Liver (tissue), 9 donors: ENCODE results near the gene HBD. TPM values are rescaled to one million over a fixed set of nuclear protein-coding genes. Genes with fewer than 3 reads are reported as not detected.

ENCODE experiments used
- DNase-seq: peaks from one replicate; pipeline ENCODE4 v3.0.0-alpha.2; 2017; ENCODE audit warnings: low spot score
- H3K27ac ChIP-seq, 2 donors: one replicate each; pipeline ENCODE4 v1.7.0; 2013; ENCODE audit warnings: inconsistent platforms in 2 of 2, low read length in 2 of 2, control low read depth in 1 of 2, low read depth in 1 of 2, mild to moderate bottlenecking in 1 of 2
- H3K27me3 ChIP-seq, 4 donors: one replicate each; pipeline versions ENCODE4 v1.6.1 to v1.7.0; 2013; ENCODE audit warnings: low read length in 3 of 4, inconsistent platforms in 1 of 4, mild to moderate bottlenecking in 1 of 4, moderate library complexity in 1 of 4; ENCODE audit not compliant: control insufficient read depth in 4 of 4, insufficient read depth in 4 of 4
- H3K36me3 ChIP-seq, 4 donors: one replicate each; pipeline versions ENCODE4 v1.6.1 to v1.7.0; 2013; ENCODE audit warnings: low read length in 3 of 4, mild to moderate bottlenecking in 3 of 4, low read depth in 1 of 4, moderate library complexity in 1 of 4; ENCODE audit not compliant: control insufficient read depth in 4 of 4, insufficient read depth in 3 of 4
- H3K4me1 ChIP-seq, 4 donors: one replicate each; pipeline versions ENCODE4 v1.6.1 to v1.7.0; 2013; ENCODE audit warnings: low read length in 3 of 4, mild to moderate bottlenecking in 3 of 4, moderate library complexity in 1 of 4; ENCODE audit not compliant: control insufficient read depth in 4 of 4, insufficient read depth in 4 of 4
- H3K4me3 ChIP-seq, 3 donors: one replicate each; pipeline versions ENCODE4 v1.6.1 to v1.7.0; 2013; ENCODE audit warnings: low read length in 3 of 3, control low read depth in 1 of 3, low read depth in 1 of 3, mild to moderate bottlenecking in 1 of 3
- H3K9ac ChIP-seq, 2 donors: one replicate each; pipeline ENCODE4 v1.7.0; 2013; ENCODE audit warnings: low read length in 2 of 2, mild to moderate bottlenecking in 2 of 2, moderate library complexity in 2 of 2, control low read depth in 1 of 2, low read depth in 1 of 2
- H3K9me3 ChIP-seq, 4 donors: one replicate each; pipeline versions ENCODE4 v1.6.1 to v1.7.0; 2013; ENCODE audit warnings: low read length in 3 of 4; ENCODE audit not compliant: control insufficient read depth in 4 of 4
- ATF3 ChIP-seq: IDR thresholded peaks from 2 replicates; pipeline ENCODE4 v1.6.1; 2016; ENCODE audit warnings: antibody characterized with exemption
- CTCF ChIP-seq: fragments of 150-350 bp; IDR thresholded peaks from 2 replicates; pipeline ENCODE4 v1.5.1; 2017; ENCODE audit warnings: improper control_type of control experiment, low read depth, low read length; ENCODE audit not compliant: missing input control
- FOXA1 ChIP-seq: IDR thresholded peaks from 2 replicates; pipeline ENCODE4 v1.6.1; 2016; ENCODE audit warnings: antibody characterized with exemption
- FOXA2 ChIP-seq: IDR thresholded peaks from 2 replicates; pipeline ENCODE4 v1.6.1; 2016; ENCODE audit warnings: antibody characterized with exemption
- GABPA ChIP-seq, 2 donors: IDR thresholded peaks in 1 of 2; conservative IDR thresholded peaks in 1 of 2; 2 replicates each; pipeline ENCODE4 v1.6.1; 2016; ENCODE audit warnings: antibody characterized with exemption in 2 of 2, mild to moderate bottlenecking in 1 of 2, moderate library complexity in 1 of 2
- HNF4A ChIP-seq, 2 donors: conservative IDR thresholded peaks; 2 replicates each; pipeline ENCODE4 v1.6.1; 2016; ENCODE audit warnings: antibody characterized with exemption in 2 of 2, mild to moderate bottlenecking in 2 of 2
- HNF4G ChIP-seq: IDR thresholded peaks from 2 replicates; pipeline ENCODE4 v1.6.1; 2016; ENCODE audit warnings: antibody characterized with exemption
- MAX ChIP-seq: IDR thresholded peaks from 2 replicates; pipeline ENCODE4 v1.6.1; 2016; ENCODE audit warnings: antibody characterized with exemption
- NR2F2 ChIP-seq: IDR thresholded peaks from 2 replicates; pipeline ENCODE4 v1.6.1; 2016; ENCODE audit warnings: antibody characterized with exemption
- RAD21 ChIP-seq, 2 donors: IDR thresholded peaks; 2 replicates each; pipeline ENCODE4 v1.6.1; 2016; ENCODE audit warnings: antibody characterized with exemption in 2 of 2, mild to moderate bottlenecking in 2 of 2
- RXRA ChIP-seq, 2 donors: IDR thresholded peaks; 2 replicates each; pipeline ENCODE4 v1.6.1; 2017 to 2018; ENCODE audit warnings: antibody characterized with exemption in 2 of 2, mild to moderate bottlenecking in 1 of 2
- SP1 ChIP-seq: IDR thresholded peaks from 2 replicates; pipeline ENCODE4 v1.6.1; 2018; ENCODE audit warnings: antibody characterized with exemption, mild to moderate bottlenecking
- TAF1 ChIP-seq: conservative IDR thresholded peaks from 2 replicates; pipeline ENCODE4 v1.6.1; 2016; ENCODE audit warnings: antibody characterized with exemption, mild to moderate bottlenecking
- YY1 ChIP-seq: IDR thresholded peaks from 2 replicates; pipeline ENCODE4 v1.6.1; 2016; ENCODE audit warnings: antibody characterized with exemption, mild to moderate bottlenecking
- WGBS: extraction: QIAGEN DNeasy Blood & Tissue Kit; methylation state at CpG from one replicate; pipeline ENCODE4 v1.1.7; 2013; 5-methylcytosine and 5-hydroxymethylcytosine counted together
- polyA plus RNA-seq, 2 donors: library from polyadenylated mRNA; stranded (reverse) in 1 of 2; unstranded in 1 of 2; fragments of 200-250 nt in 1 of 2; fragments of >200 nt in 1 of 2; fragmentation: Nextera tagmentation in 1 of 2; extraction: Ambion mirVana in 1 of 2; gene quantifications; one replicate each; pipeline versions ENCODE4 v1.2.1 to v1.2.3, GENCODE V29; 2013 to 2015
- total RNA-seq, 2 donors: library from RNA; depleted of rRNA; stranded (reverse); fragments of >200 nt; gene quantifications; one replicate each; pipeline ENCODE4 v1.2.3, GENCODE V29; 2014
- TF ChIP-seq, protein P1 (sequence below): IDR thresholded peaks from 2 replicates; pipeline ENCODE4 v1.6.1; 2016; ENCODE audit warnings: antibody characterized with exemption
- TF ChIP-seq, protein P2 (sequence below): IDR thresholded peaks from 2 replicates; pipeline ENCODE4 v1.6.1; 2016; ENCODE audit warnings: antibody characterized with exemption, mild to moderate bottlenecking
- donor health status: healthy.
- donor health status: healthy.
- donor health status: healthy.
- donor health status: healthy.
- donor health status: healthy.

Gene HBD
- total and polyA plus RNA-seq, 4 donors: 0.72 to 6.0 TPM; not detected in 2

DNA sequence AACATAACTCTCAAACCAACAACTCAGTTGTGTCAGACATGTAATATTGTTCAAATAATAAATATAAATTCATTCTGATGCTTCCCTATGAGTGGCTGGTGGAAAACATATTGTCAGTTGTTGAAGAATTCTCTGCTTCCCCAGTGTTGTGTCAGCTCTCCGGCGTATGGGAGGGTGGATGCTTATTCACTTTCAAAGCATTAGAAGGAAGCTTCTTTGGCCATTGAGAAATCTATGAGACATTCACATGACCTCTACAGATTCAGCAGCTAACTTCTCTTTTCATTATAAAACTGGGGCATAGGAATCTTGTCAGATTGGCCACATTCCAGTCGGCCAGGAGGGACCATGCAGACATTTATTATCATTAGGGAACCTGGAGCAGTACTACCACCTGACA lies 36.7 kb downstream of the HBD start:
- TF ChIP-seq GABPA (IDR thresholded peaks at IDR 0.05 in 1 of 2, conservative IDR thresholded peaks at IDR 0.05 in 1 of 2) (no peak), ATF3 (no peak), RXRA (IDR thresholded peaks at IDR 0.05) (no peak), NR2F2 (no peak)
- Histone ChIP-seq H3K27ac (no peak overlapping the region), H3K36me3 (no peaks in the 10 kb centered on the region), H3K4me3 (no peak overlapping the region), H3K4me1 (no peaks in the 10 kb centered on the region), H3K9ac (no peak overlapping the region), H3K27me3 (peaks cover 0 to 5% (median 0%) of the 10 kb centered on the region in 4 donors), H3K9me3 (peaks cover 0 to 2% (median 0%) of the 10 kb centered on the region in 4 donors)
- WGBS: 74% methylated on average over 3 of the region's 3 CpGs
- no peak for DNase-seq

GRCh38 chr11:5196731-5197130 lies 37.6 kb downstream of the HBD start:
- DNase-seq: no peak
- 74% methylated on average over 3 of the region's 3 CpGs for WGBS
- H3K36me3 ChIP-seq: no peaks in the 10 kb centered on the region
- H3K9me3 ChIP-seq: peaks cover 0 to 2% (median 0%) of the 10 kb centered on the region in 4 donors
- H3K27me3 ChIP-seq: peaks cover 0 to 5% (median 0%) of the 10 kb centered on the region in 4 donors
- no peak overlapping the region for H3K9ac ChIP-seq
- no peak overlapping the region for H3K27ac ChIP-seq
- H3K4me1 ChIP-seq: no peaks in the 10 kb centered on the region
- TF ChIP-seq NR2F2: no peak
- TF ChIP-seq GABPA (IDR thresholded peaks at IDR 0.05 in 1 of 2, conservative IDR thresholded peaks at IDR 0.05 in 1 of 2): no peak
- no peak overlapping the region for H3K4me3 ChIP-seq

GRCh38 chr11:5196067-5196466 lies 38.2 kb downstream of the HBD start:
- Histone ChIP-seq H3K9ac (no peak overlapping the region), H3K4me1 (no peaks in the 10 kb centered on the region), H3K27ac (no peak overlapping the region), H3K9me3 (peaks cover 0 to 2% (median 0%) of the 10 kb centered on the region in 4 donors), H3K36me3 (no peaks in the 10 kb centered on the region), H3K4me3 (no peak overlapping the region), H3K27me3 (peaks cover 0 to 5% (median 0%) of the 10 kb centered on the region in 4 donors)
- no peak for TF ChIP-seq HNF4A (conservative IDR thresholded peaks at IDR 0.05)
- TF ChIP-seq SP1: no peak
- TF ChIP-seq, protein P1, sequence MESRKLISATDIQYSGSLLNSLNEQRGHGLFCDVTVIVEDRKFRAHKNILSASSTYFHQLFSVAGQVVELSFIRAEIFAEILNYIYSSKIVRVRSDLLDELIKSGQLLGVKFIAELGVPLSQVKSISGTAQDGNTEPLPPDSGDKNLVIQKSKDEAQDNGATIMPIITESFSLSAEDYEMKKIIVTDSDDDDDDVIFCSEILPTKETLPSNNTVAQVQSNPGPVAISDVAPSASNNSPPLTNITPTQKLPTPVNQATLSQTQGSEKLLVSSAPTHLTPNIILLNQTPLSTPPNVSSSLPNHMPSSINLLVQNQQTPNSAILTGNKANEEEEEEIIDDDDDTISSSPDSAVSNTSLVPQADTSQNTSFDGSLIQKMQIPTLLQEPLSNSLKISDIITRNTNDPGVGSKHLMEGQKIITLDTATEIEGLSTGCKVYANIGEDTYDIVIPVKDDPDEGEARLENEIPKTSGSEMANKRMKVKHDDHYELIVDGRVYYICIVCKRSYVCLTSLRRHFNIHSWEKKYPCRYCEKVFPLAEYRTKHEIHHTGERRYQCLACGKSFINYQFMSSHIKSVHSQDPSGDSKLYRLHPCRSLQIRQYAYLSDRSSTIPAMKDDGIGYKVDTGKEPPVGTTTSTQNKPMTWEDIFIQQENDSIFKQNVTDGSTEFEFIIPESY: no peak
- TF ChIP-seq RAD21 (IDR thresholded peaks at IDR 0.05): no peak
- TF ChIP-seq HNF4G: no peak
- no peak for TF ChIP-seq GABPA (IDR thresholded peaks at IDR 0.05 in 1 of 2, conservative IDR thresholded peaks at IDR 0.05 in 1 of 2)
- TF ChIP-seq NR2F2: no peak
- WGBS: 72% methylated on average over 5 of the region's 5 CpGs
- DNase-seq: no peak

GRCh38 chr11:5192738-5193137 lies 41.5 kb downstream of the HBD start:
- H3K4me3 ChIP-seq: no peak overlapping the region
- WGBS: 15% methylated on average over 1 of the region's 1 CpG
- TF ChIP-seq MAX (no peak), CTCF (no peak), YY1 (no peak), TAF1 (no peak), FOXA2 (no peak), ATF3 (no peak), NR2F2 (no peak), FOXA1 (no peak)
- TF ChIP-seq, protein P2, sequence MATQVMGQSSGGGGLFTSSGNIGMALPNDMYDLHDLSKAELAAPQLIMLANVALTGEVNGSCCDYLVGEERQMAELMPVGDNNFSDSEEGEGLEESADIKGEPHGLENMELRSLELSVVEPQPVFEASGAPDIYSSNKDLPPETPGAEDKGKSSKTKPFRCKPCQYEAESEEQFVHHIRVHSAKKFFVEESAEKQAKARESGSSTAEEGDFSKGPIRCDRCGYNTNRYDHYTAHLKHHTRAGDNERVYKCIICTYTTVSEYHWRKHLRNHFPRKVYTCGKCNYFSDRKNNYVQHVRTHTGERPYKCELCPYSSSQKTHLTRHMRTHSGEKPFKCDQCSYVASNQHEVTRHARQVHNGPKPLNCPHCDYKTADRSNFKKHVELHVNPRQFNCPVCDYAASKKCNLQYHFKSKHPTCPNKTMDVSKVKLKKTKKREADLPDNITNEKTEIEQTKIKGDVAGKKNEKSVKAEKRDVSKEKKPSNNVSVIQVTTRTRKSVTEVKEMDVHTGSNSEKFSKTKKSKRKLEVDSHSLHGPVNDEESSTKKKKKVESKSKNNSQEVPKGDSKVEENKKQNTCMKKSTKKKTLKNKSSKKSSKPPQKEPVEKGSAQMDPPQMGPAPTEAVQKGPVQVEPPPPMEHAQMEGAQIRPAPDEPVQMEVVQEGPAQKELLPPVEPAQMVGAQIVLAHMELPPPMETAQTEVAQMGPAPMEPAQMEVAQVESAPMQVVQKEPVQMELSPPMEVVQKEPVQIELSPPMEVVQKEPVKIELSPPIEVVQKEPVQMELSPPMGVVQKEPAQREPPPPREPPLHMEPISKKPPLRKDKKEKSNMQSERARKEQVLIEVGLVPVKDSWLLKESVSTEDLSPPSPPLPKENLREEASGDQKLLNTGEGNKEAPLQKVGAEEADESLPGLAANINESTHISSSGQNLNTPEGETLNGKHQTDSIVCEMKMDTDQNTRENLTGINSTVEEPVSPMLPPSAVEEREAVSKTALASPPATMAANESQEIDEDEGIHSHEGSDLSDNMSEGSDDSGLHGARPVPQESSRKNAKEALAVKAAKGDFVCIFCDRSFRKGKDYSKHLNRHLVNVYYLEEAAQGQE: no peak

More at GRCh38 chr11:5192738-5193137, 41.5 kb downstream of the HBD start:
- Histone ChIP-seq H3K4me1 (no peaks in the 10 kb centered on the region), H3K27ac (no peak overlapping the region), H3K36me3 (no peaks in the 10 kb centered on the region), H3K27me3 (peaks cover 0 to 5% (median 0%) of the 10 kb centered on the region in 4 donors), H3K9ac (no peak overlapping the region), H3K9me3 (peaks cover 0 to 3% (median 1%) of the 10 kb centered on the region in 4 donors)
- DNase-seq: no peak
